ENCODE measurements around the gene APOBR.
"Not testable (repeated sequence)": the region's sequence is repeated elsewhere in the genome, so short reads cannot be mapped to it uniquely, and the experiment has no call there.

Gene APOBR

GRCh38 chr16:28498666-28499381, 4.4 kb downstream of the APOBR start:
- DNase-seq (ENCODE audit: low read depth in 2 of 2), result no peak

GRCh38 chr16:28499854-28500253, 5.4 kb downstream of the APOBR start:
- DNase-seq (ENCODE audit: low read depth in 2 of 2), result no peak

GRCh38 chr16:28500476-28501180, 6.2 kb downstream of the APOBR start:
- DNase-seq (ENCODE audit: low read depth in 2 of 2), result not testable (repeated sequence)

- DNase-seq (ENCODE audit: low read depth in 2 of 2), result no peak
Observed at GRCh38 chr16:28501258-28502232, 7.1 kb downstream of the APOBR start.

GRCh38 chr16:28502290-28502689, 7.8 kb downstream of the APOBR start:
- DNase-seq (ENCODE audit: low read depth in 2 of 2), result no peak

GRCh38 chr16:28503470-28504259, 9.2 kb downstream of the APOBR start:
- DNase-seq (ENCODE audit: low read depth in 2 of 2), result no peak

GRCh38 chr16:28504707-28505404, 10.4 kb downstream of the APOBR start:
- no peak for DNase-seq (ENCODE audit: low read depth in 2 of 2)

- DNase-seq (ENCODE audit: low read depth in 2 of 2), result no peak
Observed at GRCh38 chr16:28505489-28506137, 11.2 kb downstream of the APOBR start.

- DNase-seq (ENCODE audit: low read depth in 2 of 2), result no peak
Observed at GRCh38 chr16:28511031-28511430, 16.6 kb downstream of the APOBR start.

GRCh38 chr16:28511801-28512789, 17.7 kb downstream of the APOBR start:
- DNase-seq (ENCODE audit: low read depth in 2 of 2), result no peak

GRCh38 chr16:28513484-28514181, 19.2 kb downstream of the APOBR start:
- DNase-seq (ENCODE audit: low read depth in 2 of 2), result no peak

GRCh38 chr16:28514246-28514645, 19.8 kb downstream of the APOBR start:
- no peak for DNase-seq (ENCODE audit: low read depth in 2 of 2)

GRCh38 chr16:28520672-28521071, 26.2 kb downstream of the APOBR start:
- no peak for DNase-seq (ENCODE audit: low read depth in 2 of 2)

GRCh38 chr16:28521436-28521835, 27.0 kb downstream of the APOBR start:
- no peak for DNase-seq (ENCODE audit: low read depth in 2 of 2)

GRCh38 chr16:28522792-28523191, 28.3 kb downstream of the APOBR start:
- no peak for DNase-seq (ENCODE audit: low read depth in 2 of 2)

- DNase-seq (ENCODE audit: low read depth in 2 of 2), result no peak
Observed at GRCh38 chr16:28524681-28525171, 30.3 kb downstream of the APOBR start.

- no peak for DNase-seq (ENCODE audit: low read depth in 2 of 2)
Observed at GRCh38 chr16:28526201-28527099, 32.0 kb downstream of the APOBR start.
